PFSK-1 (cell line): ENCODE results near the gene CES4A.

Source experiments
- FOXP2 ChIP-seq: optimal IDR thresholded peaks from 2 replicates; pipeline ENCODE3; 2011; ENCODE audit warnings: borderline replicate concordance, control low read depth, inconsistent platforms; ENCODE audit not compliant: insufficient read depth; ENCODE audit errors: extremely low read length, extremely low read depth
- POLR2AphosphoS5 ChIP-seq: IDR thresholded peaks from 2 replicates; pipeline ENCODE4 v1.6.1; 2012; ENCODE audit warnings: low read depth, mild to moderate bottlenecking, control low read depth, low read length, moderate library complexity
- REST ChIP-seq, 2 experiments: IDR thresholded peaks; 2 replicates each; pipeline versions ENCODE4 v1.6.1 to v1.8.0; 2011 to 2012; ENCODE audit warnings: low read depth in 2 of 2, low read length in 2 of 2, control low read depth in 1 of 2, inconsistent platforms in 1 of 2, mild to moderate bottlenecking in 1 of 2, moderate library complexity in 1 of 2; ENCODE audit not compliant: insufficient read depth in 1 of 2
- SIN3A ChIP-seq: IDR thresholded peaks from 2 replicates; pipeline ENCODE4 v1.6.1; 2012; ENCODE audit warnings: mild to moderate bottlenecking, low read length, moderate library complexity, borderline replicate concordance; ENCODE audit not compliant: insufficient read depth
- TAF1 ChIP-seq: IDR thresholded peaks from 2 replicates; pipeline ENCODE4 v1.6.1; 2012; ENCODE audit warnings: low read length, control low read depth, borderline replicate concordance; ENCODE audit not compliant: insufficient read depth

CES4A gene

GRCh38 chr16:67017421-67017750, 29.0 kb downstream of the CES4A start:
- TF ChIP-seq REST (IDR thresholded peaks at IDR 0.05; ENCODE audit: insufficient read depth in 1 of 2, low read depth in 2 of 2, low read length in 2 of 2) (no peak), SIN3A (no peak), POLR2AphosphoS5 (no peak), TAF1 (no peak), FOXP2 (no peak)

GRCh38 chr16:67017810-67018488, 29.6 kb downstream of the CES4A start:
- TF ChIP-seq REST (IDR thresholded peaks at IDR 0.05; ENCODE audit: insufficient read depth in 1 of 2, low read depth in 2 of 2, low read length in 2 of 2) (peak in 1 of 2 experiments; percentile 50; a peak in 2 of 4 replicates), FOXP2 (no peak), TAF1 (peak; percentile 29; the same call in 1 of the 2 replicates), POLR2AphosphoS5 (no peak), SIN3A (0 out of 2 replicates have a peak, but pooled peaks have one; percentile 46)

GRCh38 chr16:67019171-67019570, 30.8 kb downstream of the CES4A start:
- TF ChIP-seq TAF1, result no peak
- TF ChIP-seq FOXP2, result no peak
- TF ChIP-seq POLR2AphosphoS5, result no peak
- TF ChIP-seq REST (IDR thresholded peaks at IDR 0.05; ENCODE audit: insufficient read depth in 1 of 2, low read depth in 2 of 2, low read length in 2 of 2), result no peak
- TF ChIP-seq SIN3A, result no peak

GRCh38 chr16:67021321-67021720, 32.9 kb downstream of the CES4A start:
- TF ChIP-seq SIN3A (no peak), REST (IDR thresholded peaks at IDR 0.05; ENCODE audit: insufficient read depth in 1 of 2, low read depth in 2 of 2, low read length in 2 of 2) (no peak), TAF1 (no peak), FOXP2 (no peak), POLR2AphosphoS5 (no peak)
